Tibial nerve (tissue), 4 donors: ENCODE results near the gene JAG2. TPM values are rescaled to one million over a fixed set of nuclear protein-coding genes. Genes with fewer than 3 reads are reported as not detected.

ENCODE experiments used
- DNase-seq, 2 donors: peaks; one replicate each; pipeline ENCODE4 v3.0.0-alpha.2; 2019; ENCODE audit warnings: low spot score in 2 of 2
- H3K27ac ChIP-seq, 4 donors: fragments of 200-600 bp; sonication (generic) in 3 of 4; one replicate each; pipeline ENCODE4 v1.5.1; 2017 to 2019; ENCODE audit warnings: mild to moderate bottlenecking in 1 of 4
- H3K27me3 ChIP-seq, 2 donors: fragments of 200-600 bp; sonication (generic) in 1 of 2; one replicate each; pipeline versions ENCODE4 v1.5.1 to v1.6.0; 2017 to 2019
- H3K36me3 ChIP-seq, 3 donors: fragments of 200-600 bp; sonication (generic); one replicate each; pipeline ENCODE4 v1.5.1; 2018 to 2019
- H3K4me1 ChIP-seq, 4 donors: fragments of 200-600 bp; sonication (generic) in 3 of 4; one replicate each; pipeline ENCODE4 v1.5.1; 2017 to 2019
- H3K4me3 ChIP-seq, 4 donors: fragments of 200-600 bp; sonication (generic) in 3 of 4; one replicate each; pipeline ENCODE4 v1.5.1; 2017 to 2019; ENCODE audit warnings: mild to moderate bottlenecking in 1 of 4, moderate library complexity in 1 of 4
- H3K9me3 ChIP-seq, 4 donors: fragments of 200-600 bp; sonication (generic) in 3 of 4; one replicate each; pipeline ENCODE4 v1.5.1; 2017 to 2019
- EP300 ChIP-seq, 2 donors: sonication (generic); formaldehyde crosslinking; IDR thresholded peaks; one replicate each; pipeline ENCODE4 v1.6.1; 2017; ENCODE audit warnings: antibody characterized with exemption in 2 of 2, mild to moderate bottlenecking in 1 of 2
- POLR2A ChIP-seq, 2 donors: fragments of 450-650 bp; IDR thresholded peaks; one replicate each; pipeline ENCODE4 v1.6.1; 2017; ENCODE audit warnings: antibody characterized with exemption in 2 of 2, mild to moderate bottlenecking in 2 of 2, moderate library complexity in 2 of 2
- WGBS, 2 donors: methylation state at CpG; one replicate each; pipeline ENCODE4 v1.1.5; 2018; 5-methylcytosine and 5-hydroxymethylcytosine counted together
- total RNA-seq, 4 donors: library from RNA; depleted of rRNA; stranded (reverse); fragments of >200 nt; gene quantifications; one replicate each; pipeline ENCODE4 v1.1.0, GENCODE V29; 2016
- TF ChIP-seq, protein P1 (sequence below), 5 experiments: fragments of 200-600 bp in 3 of 5; fragments of 450-650 bp in 2 of 5; sonication (generic) in 3 of 5; IDR thresholded peaks; one replicate each; pipeline ENCODE4 v1.5.1; 2016 to 2019; ENCODE audit warnings: antibody characterized with exemption in 5 of 5, mild to moderate bottlenecking in 3 of 5, moderate library complexity in 2 of 5

Gene JAG2
- total RNA-seq, 4 donors from 2014 or later = 7.4 to 13.8 (median 12.8) TPM

DNA sequence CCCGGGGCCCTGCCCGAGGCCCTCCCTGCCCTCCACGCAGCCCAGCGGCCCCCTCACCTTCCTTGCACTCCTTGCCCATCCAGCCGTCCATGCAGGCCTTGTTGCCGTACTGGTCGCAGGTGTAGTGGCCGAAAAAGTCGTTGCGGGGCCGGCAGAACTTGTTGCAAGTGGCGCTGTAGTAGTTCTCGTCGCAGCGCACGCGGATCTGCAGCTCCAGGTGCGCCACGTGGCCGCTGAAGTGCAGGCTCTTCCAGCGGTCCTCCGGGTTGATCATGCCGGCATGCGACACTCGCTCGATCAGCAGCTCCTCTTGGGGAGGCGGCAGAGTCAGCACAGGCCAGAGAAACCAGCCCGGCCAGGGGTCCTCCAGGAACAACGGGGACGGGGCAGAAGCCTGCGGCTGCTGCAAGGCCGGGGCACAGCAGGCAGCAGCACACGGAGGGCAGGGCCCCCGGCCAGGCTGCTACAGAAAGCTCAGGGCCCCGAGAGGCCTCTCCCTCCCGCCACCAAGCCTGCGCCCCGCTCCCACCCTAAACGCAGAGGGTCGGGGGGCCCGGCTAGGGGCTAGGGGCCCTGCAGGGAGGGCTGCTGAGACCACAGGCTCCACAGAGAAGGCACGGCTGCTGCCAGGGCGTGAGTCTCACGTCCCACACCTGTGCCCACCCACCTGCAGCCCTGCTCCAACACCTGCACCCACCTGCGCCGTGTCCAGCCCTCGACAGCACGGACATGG lies 12.7 kb downstream of the JAG2 start:
- Histone ChIP-seq H3K36me3 (no peaks in the 10 kb centered on the region), H3K27me3 (no peaks in the 10 kb centered on the region), H3K27ac (no peak overlapping the region), H3K9me3 (no peaks in the 10 kb centered on the region), H3K4me3 (no peak overlapping the region), H3K4me1 (peaks cover 0 to 20% (median 0%) of the 10 kb centered on the region in 4 donors)
- TF ChIP-seq EP300 (IDR thresholded peaks at IDR 0.05) (no peak), POLR2A (IDR thresholded peaks at IDR 0.05) (no peak)
- TF ChIP-seq, protein P1, sequence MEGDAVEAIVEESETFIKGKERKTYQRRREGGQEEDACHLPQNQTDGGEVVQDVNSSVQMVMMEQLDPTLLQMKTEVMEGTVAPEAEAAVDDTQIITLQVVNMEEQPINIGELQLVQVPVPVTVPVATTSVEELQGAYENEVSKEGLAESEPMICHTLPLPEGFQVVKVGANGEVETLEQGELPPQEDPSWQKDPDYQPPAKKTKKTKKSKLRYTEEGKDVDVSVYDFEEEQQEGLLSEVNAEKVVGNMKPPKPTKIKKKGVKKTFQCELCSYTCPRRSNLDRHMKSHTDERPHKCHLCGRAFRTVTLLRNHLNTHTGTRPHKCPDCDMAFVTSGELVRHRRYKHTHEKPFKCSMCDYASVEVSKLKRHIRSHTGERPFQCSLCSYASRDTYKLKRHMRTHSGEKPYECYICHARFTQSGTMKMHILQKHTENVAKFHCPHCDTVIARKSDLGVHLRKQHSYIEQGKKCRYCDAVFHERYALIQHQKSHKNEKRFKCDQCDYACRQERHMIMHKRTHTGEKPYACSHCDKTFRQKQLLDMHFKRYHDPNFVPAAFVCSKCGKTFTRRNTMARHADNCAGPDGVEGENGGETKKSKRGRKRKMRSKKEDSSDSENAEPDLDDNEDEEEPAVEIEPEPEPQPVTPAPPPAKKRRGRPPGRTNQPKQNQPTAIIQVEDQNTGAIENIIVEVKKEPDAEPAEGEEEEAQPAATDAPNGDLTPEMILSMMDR (IDR thresholded peaks at IDR 0.05) = no peak
- no peak for DNase-seq
- WGBS, 2 donors = 70 to 77% methylated on average over 36 to 41 of the region's 48 CpGs

DNA sequence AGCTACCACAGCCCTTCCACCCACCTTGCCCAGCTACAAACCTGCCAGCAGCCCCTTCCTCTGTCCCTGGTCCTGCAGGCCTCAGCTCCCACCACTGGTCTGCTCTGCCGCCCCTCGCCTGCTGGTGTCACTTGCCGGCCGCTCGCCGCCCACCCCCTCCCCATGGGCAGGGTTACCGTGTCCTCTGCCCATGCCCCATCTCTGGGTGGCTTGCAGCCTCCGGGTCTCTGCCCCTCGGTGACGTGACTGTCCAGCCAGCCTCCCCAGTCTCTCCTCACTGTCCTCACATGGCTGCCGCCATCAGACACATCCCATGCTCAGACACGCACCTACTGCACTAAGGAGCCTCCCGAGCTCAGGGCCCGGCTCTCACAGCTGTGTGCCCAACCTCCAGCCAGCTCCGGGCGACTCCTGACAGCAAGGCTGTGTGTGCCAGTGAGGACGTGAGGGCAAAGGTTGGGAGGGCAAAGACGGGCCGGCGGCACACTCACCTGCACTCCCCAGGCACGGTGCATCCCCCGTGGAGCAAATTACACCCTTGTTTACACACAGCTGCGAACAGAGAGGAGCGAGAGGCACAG lies 13.4 kb downstream of the JAG2 start:
- H3K4me3 ChIP-seq = no peak overlapping the region
- DNase-seq = no peak
- no peaks in the 10 kb centered on the region for H3K9me3 ChIP-seq
- no peaks in the 10 kb centered on the region for H3K27me3 ChIP-seq
- 61 to 74% methylated on average over 18 to 19 of the region's 24 CpGs for WGBS, 2 donors
- no peak overlapping the region for H3K27ac ChIP-seq
- H3K4me1 ChIP-seq = peaks cover 0 to 20% (median 0%) of the 10 kb centered on the region in 4 donors
- TF ChIP-seq, protein P1 (IDR thresholded peaks at IDR 0.05) = no peak
- TF ChIP-seq POLR2A (IDR thresholded peaks at IDR 0.05) (no peak), EP300 (IDR thresholded peaks at IDR 0.05) (no peak)
- no peaks in the 10 kb centered on the region for H3K36me3 ChIP-seq

DNA sequence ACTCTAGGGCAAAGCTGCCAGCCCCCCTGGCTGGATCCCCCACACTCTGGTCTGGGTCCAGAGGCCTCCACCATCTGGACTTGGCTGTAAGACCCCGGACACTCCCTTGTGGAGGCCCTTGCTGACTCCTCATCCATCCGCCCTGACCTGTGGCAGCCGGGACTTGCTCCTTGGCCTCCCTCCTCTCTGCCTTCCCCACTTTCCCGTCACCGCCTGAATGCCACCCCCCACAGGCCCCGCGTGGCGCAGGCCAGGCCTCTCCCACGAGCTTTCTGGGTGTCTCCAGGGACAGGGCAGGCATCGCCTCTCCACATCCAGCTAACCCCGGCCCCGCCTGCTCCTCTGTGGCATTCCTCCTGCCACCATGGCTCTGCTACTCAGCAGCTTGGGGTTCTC lies 14.1 kb downstream of the JAG2 start:
- H3K27me3 ChIP-seq = no peaks in the 10 kb centered on the region
- no peaks in the 10 kb centered on the region for H3K9me3 ChIP-seq
- peaks cover 0 to 20% (median 0%) of the 10 kb centered on the region in 4 donors for H3K4me1 ChIP-seq
- no peak for DNase-seq
- WGBS, 2 donors = 59 to 66% methylated on average over 12 of the region's 12 CpGs
- no peaks in the 10 kb centered on the region for H3K36me3 ChIP-seq
- TF ChIP-seq EP300 (IDR thresholded peaks at IDR 0.05) = no peak
- TF ChIP-seq, protein P1 (IDR thresholded peaks at IDR 0.05) = no peak
- no peak for TF ChIP-seq POLR2A (IDR thresholded peaks at IDR 0.05)
- no peak overlapping the region for H3K27ac ChIP-seq
- no peak overlapping the region for H3K4me3 ChIP-seq

GRCh38 chr14:105153739-105154475 lies 14.7 kb downstream of the JAG2 start:
- TF ChIP-seq, protein P1 (IDR thresholded peaks at IDR 0.05) = no peak
- TF ChIP-seq EP300 (IDR thresholded peaks at IDR 0.05) (no peak), POLR2A (IDR thresholded peaks at IDR 0.05) (no peak)
- H3K4me3 ChIP-seq = no peak overlapping the region
- H3K27me3 ChIP-seq = no peaks in the 10 kb centered on the region
- H3K9me3 ChIP-seq = no peaks in the 10 kb centered on the region
- H3K36me3 ChIP-seq = no peaks in the 10 kb centered on the region
- 80 to 82% methylated on average over 23 to 26 of the region's 26 CpGs for WGBS, 2 donors
- no peak for DNase-seq
- H3K4me1 ChIP-seq = peaks cover 0 to 20% (median 0%) of the 10 kb centered on the region in 4 donors
- H3K27ac ChIP-seq = peak overlapping the region in 1 of 4 donors; percentile 22
